H1 (cell line): Measurements from ENCODE around the gene TARP.
A peak's percentile ranks its signal among the peaks of the same experiment; 100 is the strongest.

Experiments
- CTCF ChIA-PET: fragments of 300-600 bp; sonication (Branson Sonifier 250); formaldehyde crosslinking; loops from one replicate; lab custom pipeline; 2021; ENCODE audit not compliant: partially characterized antibody; lab: Charles Lee
- POLR2A ChIA-PET: fragments of 300-600 bp; sonication (Branson Sonifier 250); formaldehyde crosslinking; loops from one replicate; lab custom pipeline; 2021; ENCODE audit warnings: inconsistent platforms; ENCODE audit not compliant: partially characterized antibody; lab: Charles Lee
- DNase-seq, 2 experiments: peaks; one replicate each; pipeline versions ENCODE4 v3.0.0 to v3.0.0-alpha.2; 2010 to 2022; ENCODE audit warnings: low spot score in 2 of 2, low read depth in 1 of 2, mixed read lengths in 1 of 2
- FAIRE-seq: peaks from 2 replicates; lab custom pipeline; 2011; peaks lifted over from hg19 to GRCh38; lab: Jason Lieb, UNC
- H2AFZ ChIP-seq: 2 replicates; pipeline ENCODE4 v1.8.1; 2012; ENCODE audit warnings: low read length, inconsistent platforms
- H2AK5ac ChIP-seq: 2 replicates; pipeline ENCODE4 v1.6.1; 2013; ENCODE audit warnings: low read depth, low read length
- H2BK120ac ChIP-seq: replicated peaks from 2 replicates; pipeline ENCODE3; 2013; ENCODE audit warnings: low read depth, low read length, inconsistent platforms
- H2BK12ac ChIP-seq: 2 replicates; pipeline ENCODE4 v1.6.1; 2013; ENCODE audit warnings: low read depth, low read length
- H2BK15ac ChIP-seq: 2 replicates; pipeline ENCODE4 v1.6.1; 2013; ENCODE audit warnings: low read length
- H2BK20ac ChIP-seq: 2 replicates; pipeline ENCODE4 v1.6.1; 2013; ENCODE audit warnings: low read length
- H2BK5ac ChIP-seq: 2 replicates; pipeline ENCODE4 v1.6.1; 2013; ENCODE audit warnings: low read depth, low read length
- H3K14ac ChIP-seq: 2 replicates; pipeline ENCODE4 v1.6.1; 2013; ENCODE audit warnings: inconsistent platforms; ENCODE audit not compliant: insufficient read length
- H3K18ac ChIP-seq: 2 replicates; pipeline ENCODE4 v1.6.1; 2013; ENCODE audit warnings: low read length; ENCODE audit errors: extremely low read depth
- H3K23ac ChIP-seq: 2 replicates; pipeline ENCODE4 v1.6.1; 2013; ENCODE audit warnings: inconsistent platforms; ENCODE audit not compliant: insufficient read length
- H3K23me2 ChIP-seq: 2 replicates; pipeline ENCODE4 v1.6.1; 2013; ENCODE audit warnings: low read depth, low read length
- H3K27ac ChIP-seq: 2 replicates; pipeline ENCODE4 v1.6.1; 2011; ENCODE audit warnings: low read depth, low read length, inconsistent platforms
- H3K27me3 ChIP-seq, 4 experiments: replicated peaks in 1 of 4; 1 replicate in 1 of 4; 2 replicates in 3 of 4; pipeline versions ENCODE4 v1.6.1 to v1.8.1; 2011 to 2013; ENCODE audit warnings: low read length in 3 of 4, mild to moderate bottlenecking in 3 of 4, inconsistent platforms in 2 of 4, mixed read lengths in 2 of 4, moderate library complexity in 1 of 4; ENCODE audit not compliant: control insufficient read depth in 3 of 4, insufficient read depth in 3 of 4; ENCODE audit errors: extremely low read depth in 1 of 4
- H3K36me3 ChIP-seq, 4 experiments: 2 replicates each; pipeline versions ENCODE4 v1.6.1 to v1.8.1; 2011 to 2013; ENCODE audit warnings: mild to moderate bottlenecking in 4 of 4, low read length in 3 of 4, moderate library complexity in 2 of 4, control low read depth in 1 of 4, inconsistent platforms in 1 of 4; ENCODE audit not compliant: insufficient read depth in 4 of 4, control insufficient read depth in 2 of 4
- H3K4ac ChIP-seq: replicated peaks from 2 replicates; pipeline ENCODE3; 2013; ENCODE audit warnings: low read length, low read depth, mixed read lengths, inconsistent platforms; ENCODE audit not compliant: insufficient read length
- H3K4me1 ChIP-seq, 4 experiments: replicated peaks in 1 of 4; 1 replicate in 1 of 4; 2 replicates in 3 of 4; pipeline versions ENCODE4 v1.6.1 to v1.8.1; 2011 to 2013; ENCODE audit warnings: low read length in 3 of 4, inconsistent platforms in 2 of 4, mixed read lengths in 1 of 4; ENCODE audit not compliant: insufficient read depth in 4 of 4, control insufficient read depth in 3 of 4
- H3K4me2 ChIP-seq, 2 experiments: 2 replicates each; pipeline versions ENCODE4 v1.6.1 to v1.8.1; 2011 to 2013; ENCODE audit warnings: low read depth in 2 of 2, low read length in 2 of 2, control low read depth in 1 of 2, inconsistent platforms in 1 of 2, mild to moderate bottlenecking in 1 of 2; ENCODE audit not compliant: insufficient read depth in 1 of 2
- H3K4me3 ChIP-seq, 4 experiments: fragments of 200-600, 300-600 bp in 1 of 4; sonication (generic), shearing (Covaris generic), sonication (Bioruptor Twin) in 1 of 4; 2 replicates each; pipeline versions ENCODE4 v1.5.1 to v1.8.1; 2011 to 2016; ENCODE audit warnings: low read length in 4 of 4, low read depth in 3 of 4, control low read depth in 2 of 4, inconsistent platforms in 2 of 4, mild to moderate bottlenecking in 2 of 4, mixed read lengths in 1 of 4, moderate library complexity in 1 of 4; ENCODE audit not compliant: insufficient read depth in 2 of 4; ENCODE audit errors: extremely low read depth in 1 of 4
- H3K56ac ChIP-seq: replicated peaks from 2 replicates; pipeline ENCODE3; 2013; ENCODE audit warnings: low read depth, mild to moderate bottlenecking, mixed read lengths, low read length, inconsistent platforms; ENCODE audit not compliant: insufficient read length
- H3K79me1 ChIP-seq: 2 replicates; pipeline ENCODE4 v1.6.1; 2013; ENCODE audit warnings: low read depth, low read length, control low read depth
- H3K79me2 ChIP-seq, 2 experiments: 2 replicates each; pipeline versions ENCODE4 v1.6.1 to v1.8.1; 2012 to 2013; ENCODE audit warnings: low read length in 2 of 2, mild to moderate bottlenecking in 2 of 2, inconsistent platforms in 1 of 2; ENCODE audit not compliant: insufficient read depth in 2 of 2, control insufficient read depth in 1 of 2
- H3K9ac ChIP-seq, 4 experiments: replicated peaks in 1 of 4; 1 replicate in 1 of 4; 2 replicates in 3 of 4; pipeline versions ENCODE4 v1.6.1 to v1.8.1; 2011 to 2013; ENCODE audit warnings: low read depth in 3 of 4, low read length in 3 of 4, control low read depth in 2 of 4, mild to moderate bottlenecking in 2 of 4, moderate library complexity in 2 of 4, inconsistent platforms in 1 of 4; ENCODE audit errors: extremely low read depth in 1 of 4
- H3K9me3 ChIP-seq, 2 experiments: 2 replicates each; pipeline versions ENCODE4 v1.6.1 to v1.8.1; 2012 to 2013; ENCODE audit warnings: mild to moderate bottlenecking in 2 of 2, moderate library complexity in 2 of 2, control low read depth in 1 of 2, inconsistent platforms in 1 of 2, low read depth in 1 of 2, low read length in 1 of 2, mixed read lengths in 1 of 2; ENCODE audit not compliant: insufficient read depth in 2 of 2
- H4K20me1 ChIP-seq, 2 experiments: replicated peaks in 1 of 2; 2 replicates each; pipeline versions ENCODE3 to v1.8.1; 2011 to 2013; ENCODE audit warnings: inconsistent platforms in 2 of 2, low read length in 2 of 2, mild to moderate bottlenecking in 1 of 2; ENCODE audit not compliant: insufficient read depth in 2 of 2, control insufficient read depth in 1 of 2
- H4K5ac ChIP-seq: 2 replicates; pipeline ENCODE4 v1.6.1; 2013; ENCODE audit warnings: low read length, low read depth, mixed read lengths, inconsistent platforms; ENCODE audit not compliant: insufficient read length
- H4K8ac ChIP-seq: 2 replicates; pipeline ENCODE4 v1.8.0; 2013; ENCODE audit warnings: mild to moderate bottlenecking, moderate library complexity, low read length, inconsistent platforms; ENCODE audit not compliant: insufficient read depth; ENCODE audit errors: extremely low read depth
- H4K91ac ChIP-seq: replicated peaks from 2 replicates; pipeline ENCODE3; 2013; ENCODE audit warnings: low read length, mixed read lengths, inconsistent platforms; ENCODE audit not compliant: insufficient read length
- RAD21 ChIP-seq, 2 experiments: IDR thresholded peaks in 1 of 2; conservative IDR thresholded peaks in 1 of 2; 2 replicates each; pipeline ENCODE4 v1.6.1; 2011; ENCODE audit warnings: low read depth in 2 of 2, low read length in 2 of 2, improper control_type of control experiment in 1 of 2, inconsistent platforms in 1 of 2, mild to moderate bottlenecking in 1 of 2, moderate library complexity in 1 of 2
- SP2 ChIP-seq: IDR thresholded peaks from 2 replicates; pipeline ENCODE4 v1.6.1; 2012; ENCODE audit warnings: mild to moderate bottlenecking, low read length, inconsistent platforms
- TAF7 ChIP-seq: optimal IDR thresholded peaks from 2 replicates; pipeline ENCODE3; 2011; ENCODE audit warnings: low read depth, mild to moderate bottlenecking, inconsistent platforms, low read length, moderate library complexity, borderline replicate concordance
- TEAD4 ChIP-seq: IDR thresholded peaks from 2 replicates; pipeline ENCODE4 v1.6.1; 2012; ENCODE audit warnings: low read depth, low read length, inconsistent platforms, mixed read lengths
- WGBS, 2 experiments: shearing (Covaris generic) in 1 of 2; methylation state at CpG; one replicate each; pipeline versions ENCODE4 v1.1.6 to v1.1.7; 2013 to 2015; ENCODE audit warnings: low lambda C conversion rate in 2 of 2, mixed read lengths in 2 of 2, inconsistent platforms in 1 of 2, low coverage in 1 of 2, missing lambda C conversion rate in 1 of 2; ENCODE audit not compliant: insufficient replicate concordance in 2 of 2, insufficient coverage in 1 of 2, insufficient read length in 1 of 2; ENCODE audit errors: extremely low coverage in 1 of 2, missing lambda C conversion rate in 1 of 2; 5-methylcytosine and 5-hydroxymethylcytosine counted together
- TF ChIP-seq, protein P1 (sequence below): IDR thresholded peaks from 2 replicates; pipeline ENCODE4 v1.6.1; 2011; ENCODE audit warnings: low read depth, mild to moderate bottlenecking, low read length; ENCODE audit not compliant: insufficient read depth
- TF ChIP-seq, protein P2 (sequence below), 3 experiments: IDR thresholded peaks; 1 replicate in 2 of 3; 2 replicates in 1 of 3; pipeline versions ENCODE4 v1.5.1 to v1.6.1; 2011; ENCODE audit warnings: low read length in 3 of 3, mild to moderate bottlenecking in 3 of 3, inconsistent platforms in 2 of 3, low read depth in 1 of 3, moderate library complexity in 1 of 3; ENCODE audit not compliant: insufficient read depth in 1 of 3; ENCODE audit errors: control extremely low read depth in 1 of 3

The TARP gene

DNA sequence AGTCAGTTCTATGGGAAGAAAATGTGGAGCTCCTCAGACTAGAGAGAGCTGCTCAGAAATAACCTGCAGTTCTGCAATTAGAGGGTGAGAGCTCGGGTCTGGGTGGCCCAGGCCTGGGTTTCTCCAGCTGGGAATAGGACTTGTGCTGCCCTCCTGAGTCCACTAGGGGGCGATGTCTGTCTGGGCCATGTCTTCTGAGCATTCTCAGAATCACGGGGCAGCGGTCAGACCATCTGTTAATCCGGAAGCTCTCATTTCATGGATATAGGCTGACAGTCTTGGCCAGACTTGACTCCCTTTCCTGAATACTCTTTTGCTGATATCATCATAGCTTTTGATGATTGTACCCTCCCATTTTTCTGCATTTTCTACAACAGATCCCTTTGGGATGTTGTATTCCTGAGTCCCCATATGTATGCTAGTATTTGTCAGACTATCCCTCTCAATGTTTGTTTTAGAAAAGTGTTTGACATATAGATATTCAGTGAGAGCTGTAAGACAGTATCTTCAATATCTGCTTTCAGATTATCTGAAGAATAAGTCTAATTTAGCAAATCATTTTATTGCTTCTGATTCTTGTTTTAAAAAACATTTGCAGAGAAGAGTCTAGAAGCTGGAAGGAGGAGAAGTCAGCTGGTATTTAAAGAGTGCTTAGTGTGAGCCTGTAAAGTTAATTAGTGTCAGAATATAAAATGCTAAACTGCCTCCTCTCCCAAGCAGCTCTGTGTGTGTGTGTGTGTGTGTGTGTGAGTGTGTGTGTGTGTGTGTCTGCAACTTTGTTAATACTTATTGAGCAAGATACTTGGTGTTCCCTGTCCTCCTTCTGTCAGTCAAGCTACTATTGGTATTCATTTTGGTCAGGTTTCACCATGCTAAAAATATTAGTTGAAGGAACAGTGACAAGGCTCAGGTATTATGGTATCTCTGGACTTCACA, 57.4 kb downstream of the TARP start:
- Histone ChIP-seq H3K9ac (no peak overlapping the region), H3K14ac (no peak overlapping the region), H2BK5ac (no peak overlapping the region), H4K5ac (no peak overlapping the region), H2AFZ (no peak overlapping the region), H2AK5ac (no peak overlapping the region), H3K23me2 (peaks cover 1% of the 10 kb centered on the region; the same call in 1 of the 2 replicates), H3K79me2 (no peaks in the 10 kb centered on the region), H3K4me1 (peaks cover 0 to 9% (median 6%) of the 10 kb centered on the region in 4 experiments; a peak in 4 of 7 replicates), H3K27ac (no peak overlapping the region), H3K4ac (no peak overlapping the region), H3K56ac (peak overlapping the region; percentile 37), H2BK12ac (no peak overlapping the region), H3K79me1 (no peaks in the 10 kb centered on the region), H2BK15ac (no peak overlapping the region), H4K20me1 (no peaks in the 10 kb centered on the region), H3K36me3 (peaks cover 0 to 24% (median 19%) of the 10 kb centered on the region in 4 experiments; a peak in 6 of 8 replicates), H2BK120ac (no peak overlapping the region), H3K23ac (no peak overlapping the region), H3K9me3 (no peaks in the 10 kb centered on the region), H3K27me3 (no peaks in the 10 kb centered on the region), H4K91ac (no peak overlapping the region), H4K8ac (no peak overlapping the region), H3K4me3 (no peak overlapping the region), H2BK20ac (no peak overlapping the region), H3K4me2 (no peak overlapping the region), H3K18ac (no peak overlapping the region)
- FAIRE-seq (peak; percentile 87), DNase-seq (peak; percentile 47 to 82)
- POLR2A ChIA-PET = interaction anchor here (0.8 kb wide), 1 partner anchor 36 kb away, joined by 4 read pairs; no protein-coding TSS in a partner anchor
- CTCF ChIA-PET = interaction anchor here (0.7 to 5.9 kb wide), 64 partner anchors 9 to 1056 kb away, joined by 3 to 68 read pairs (median 5); partner anchors contain the start of genes EPDR1, SFRP4 and STARD3NL
- WGBS, 2 experiments = 51% methylated on average over 5 of the region's 5 CpGs; no CpG with 5 or more reads in 1 of the 2 experiments
- peak; percentile 82 to 89 for TF ChIP-seq RAD21 (IDR thresholded peaks at IDR 0.05 in 1 of 2, conservative IDR thresholded peaks at IDR 0.05 in 1 of 2; ENCODE audit: low read depth in 2 of 2, low read length in 2 of 2)
- TF ChIP-seq, protein P1, sequence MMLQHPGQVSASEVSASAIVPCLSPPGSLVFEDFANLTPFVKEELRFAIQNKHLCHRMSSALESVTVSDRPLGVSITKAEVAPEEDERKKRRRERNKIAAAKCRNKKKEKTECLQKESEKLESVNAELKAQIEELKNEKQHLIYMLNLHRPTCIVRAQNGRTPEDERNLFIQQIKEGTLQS = 0 out of 2 replicates have a peak, but pooled peaks have one; percentile 15
- TF ChIP-seq TAF7 = no peak
- TF ChIP-seq SP2 = no peak
- peak; percentile 14; the same call in 1 of the 2 replicates for TF ChIP-seq TEAD4
- TF ChIP-seq, protein P2, sequence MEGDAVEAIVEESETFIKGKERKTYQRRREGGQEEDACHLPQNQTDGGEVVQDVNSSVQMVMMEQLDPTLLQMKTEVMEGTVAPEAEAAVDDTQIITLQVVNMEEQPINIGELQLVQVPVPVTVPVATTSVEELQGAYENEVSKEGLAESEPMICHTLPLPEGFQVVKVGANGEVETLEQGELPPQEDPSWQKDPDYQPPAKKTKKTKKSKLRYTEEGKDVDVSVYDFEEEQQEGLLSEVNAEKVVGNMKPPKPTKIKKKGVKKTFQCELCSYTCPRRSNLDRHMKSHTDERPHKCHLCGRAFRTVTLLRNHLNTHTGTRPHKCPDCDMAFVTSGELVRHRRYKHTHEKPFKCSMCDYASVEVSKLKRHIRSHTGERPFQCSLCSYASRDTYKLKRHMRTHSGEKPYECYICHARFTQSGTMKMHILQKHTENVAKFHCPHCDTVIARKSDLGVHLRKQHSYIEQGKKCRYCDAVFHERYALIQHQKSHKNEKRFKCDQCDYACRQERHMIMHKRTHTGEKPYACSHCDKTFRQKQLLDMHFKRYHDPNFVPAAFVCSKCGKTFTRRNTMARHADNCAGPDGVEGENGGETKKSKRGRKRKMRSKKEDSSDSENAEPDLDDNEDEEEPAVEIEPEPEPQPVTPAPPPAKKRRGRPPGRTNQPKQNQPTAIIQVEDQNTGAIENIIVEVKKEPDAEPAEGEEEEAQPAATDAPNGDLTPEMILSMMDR (IDR thresholded peaks at IDR 0.05; ENCODE audit: control extremely low read depth in 1 of 3, insufficient read depth in 1 of 3, low read depth in 1 of 3, low read length in 3 of 3) = peak; percentile 92 to 97 (median 93)
